ENCODE results near the gene KRT26. TPM values are rescaled to one million over a fixed set of nuclear protein-coding genes. Genes with fewer than 3 reads are reported as not detected.

Gene KRT26
- total and polyA plus RNA-seq, 5 donors: not detected

DNA sequence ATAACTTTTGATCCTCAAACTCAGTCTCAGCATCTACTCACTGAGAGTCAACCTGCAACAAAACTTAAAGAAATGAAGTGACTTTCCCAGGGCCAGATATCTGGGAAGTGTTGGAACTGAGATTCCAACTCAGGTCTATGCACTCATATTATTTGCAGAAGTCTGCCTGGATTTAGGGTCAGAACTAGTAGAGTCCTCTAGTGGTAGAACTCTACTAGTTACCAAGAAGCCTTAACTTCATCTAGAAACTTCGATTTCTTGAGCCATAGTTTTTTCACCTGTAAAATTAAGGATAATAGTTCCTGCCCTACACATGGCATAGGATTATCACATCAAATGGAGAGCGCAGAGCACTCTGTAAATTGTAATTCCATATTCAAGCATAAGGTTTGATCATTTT is 45.1 kb downstream of the KRT26 start:
- 66% methylated on average over 2 of the region's 2 CpGs for WGBS
- no peak for DNase-seq
- intact Hi-C loops (cut with DNase I): no loop called here

DNA sequence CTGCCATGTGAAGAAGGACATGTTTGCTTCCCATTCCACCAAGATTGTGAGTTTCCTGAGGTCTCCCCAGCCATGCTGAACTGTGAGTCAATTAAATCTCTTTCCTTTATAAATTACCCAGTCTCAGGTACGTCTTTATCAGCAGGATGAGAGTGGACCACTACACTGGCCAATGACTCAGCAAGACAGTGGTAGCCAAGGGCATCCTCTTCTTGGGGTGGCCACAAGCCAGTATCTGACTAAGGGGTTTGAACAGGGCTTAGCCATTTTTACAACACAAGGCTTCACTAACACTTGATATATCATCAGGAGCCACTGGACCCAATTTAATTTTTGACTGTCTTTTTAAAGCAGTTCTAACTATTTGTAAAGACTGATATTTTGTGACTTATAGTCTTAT is 47.3 kb downstream of the KRT26 start:
- 65% methylated on average over 1 of the region's 1 CpG for WGBS
- ATAC-seq (no peak), DNase-seq (no peak)
- no peaks in the 10 kb centered on the region for H3K4me1 ChIP-seq (ENCODE audit: control insufficient read depth, insufficient read depth, low read length)
- no peaks in the 10 kb centered on the region for H3K9me3 ChIP-seq (ENCODE audit: control insufficient read depth, low read length)
- H3K4me3 ChIP-seq (ENCODE audit: low read length): no peak overlapping the region
- intact Hi-C loops (cut with DNase I): no loop called here
- no peak overlapping the region for H3K27ac ChIP-seq (ENCODE audit: low read length)
- no peaks in the 10 kb centered on the region for H3K27me3 ChIP-seq (ENCODE audit: control insufficient read depth, insufficient read depth)

More for the DNA sequence above, 45.1 kb downstream of the KRT26 start:
- Histone ChIP-seq H3K4me3 (ENCODE audit: low read length) (no peak overlapping the region), H3K27me3 (ENCODE audit: control insufficient read depth, insufficient read depth) (no peaks in the 10 kb centered on the region), H3K9me3 (ENCODE audit: control insufficient read depth, low read length) (no peaks in the 10 kb centered on the region), H3K27ac (ENCODE audit: low read length) (no peak overlapping the region), H3K4me1 (ENCODE audit: control insufficient read depth, insufficient read depth, low read length) (no peaks in the 10 kb centered on the region)
- no peak for ATAC-seq

DNA sequence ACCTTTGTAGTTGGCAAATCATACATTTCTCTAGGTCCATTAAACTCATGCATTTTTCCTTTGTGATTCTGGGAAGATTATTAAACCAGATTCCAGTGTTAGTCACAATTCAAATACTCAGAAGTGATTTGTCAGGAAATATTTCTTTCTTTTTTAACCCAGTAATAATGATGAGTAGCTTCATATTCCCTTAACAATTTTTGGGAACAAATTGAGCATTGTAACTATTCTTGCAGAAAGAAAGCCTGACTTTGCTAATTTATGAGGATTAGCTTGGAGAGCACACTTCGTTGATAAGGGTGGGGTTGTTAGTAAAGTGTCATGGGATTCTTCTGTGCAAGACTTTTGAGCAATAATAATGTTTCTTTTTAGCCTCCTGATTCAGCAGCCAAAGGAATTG is 49.8 kb downstream of the KRT26 start:
- intact Hi-C loops (cut with DNase I): no loop called here
- H3K4me1 ChIP-seq (ENCODE audit: control insufficient read depth, insufficient read depth, low read length): no peaks in the 10 kb centered on the region
- DNase-seq (no peak), ATAC-seq (peak in 1 of 2 donors; percentile 51)
- no peaks in the 10 kb centered on the region for H3K9me3 ChIP-seq (ENCODE audit: control insufficient read depth, low read length)
- no peak overlapping the region for H3K27ac ChIP-seq (ENCODE audit: low read length)
- no peak overlapping the region for H3K4me3 ChIP-seq (ENCODE audit: low read length)
- no peaks in the 10 kb centered on the region for H3K27me3 ChIP-seq (ENCODE audit: control insufficient read depth, insufficient read depth)
- WGBS: 52% methylated on average over 1 of the region's 1 CpG

DNA sequence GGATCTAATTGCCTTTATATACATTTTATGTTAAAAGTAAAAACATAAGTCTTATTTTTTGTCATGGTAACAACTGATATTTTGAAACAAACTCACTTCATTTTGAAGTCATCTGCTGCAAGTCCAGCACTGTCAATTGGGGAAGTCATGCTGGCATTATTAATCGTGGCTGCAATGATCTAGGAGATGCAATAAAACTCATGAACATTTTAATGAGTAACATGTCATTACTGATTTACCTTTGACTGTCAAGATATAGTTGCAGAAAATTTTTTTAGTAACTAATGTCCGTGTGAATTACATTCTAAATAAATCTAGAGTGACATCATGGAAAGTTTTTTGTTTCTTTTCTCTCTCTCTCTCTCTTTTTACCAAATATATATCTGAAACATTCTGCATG is 51.1 kb downstream of the KRT26 start:
- no peaks in the 10 kb centered on the region for H3K4me1 ChIP-seq (ENCODE audit: control insufficient read depth, insufficient read depth, low read length)
- H3K4me3 ChIP-seq (ENCODE audit: low read length): no peak overlapping the region
- no peaks in the 10 kb centered on the region for H3K9me3 ChIP-seq (ENCODE audit: control insufficient read depth, low read length)
- no peaks in the 10 kb centered on the region for H3K27me3 ChIP-seq (ENCODE audit: control insufficient read depth, insufficient read depth)
- DNase-seq (no peak), ATAC-seq (no peak)
- no peak overlapping the region for H3K27ac ChIP-seq (ENCODE audit: low read length)
- WGBS: 67% methylated on average over 2 of the region's 2 CpGs
- intact Hi-C loops (cut with DNase I): no loop called here

DNA sequence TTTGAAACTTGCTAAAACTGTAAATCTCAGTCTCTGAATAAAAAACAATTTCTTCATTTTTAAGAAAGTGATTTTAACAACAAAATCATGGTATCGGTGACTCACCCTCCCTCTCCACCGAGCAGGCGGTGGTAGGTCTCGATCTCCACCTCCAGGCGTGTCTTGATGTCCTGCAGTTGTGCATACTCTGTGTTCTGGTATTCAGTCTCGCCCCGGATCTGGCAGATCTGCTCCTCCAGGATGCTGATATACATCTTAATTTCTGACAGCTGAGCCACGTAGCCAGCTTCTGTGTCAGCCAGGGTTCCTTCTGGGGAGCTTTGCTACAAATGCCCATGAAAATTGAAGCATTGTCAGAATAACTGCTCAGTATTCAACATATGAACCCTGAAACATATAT is 53.1 kb downstream of the KRT26 start:
- H3K27ac ChIP-seq (ENCODE audit: low read length): no peak overlapping the region
- intact Hi-C loops (cut with DNase I): no loop called here
- H3K4me3 ChIP-seq (ENCODE audit: low read length): no peak overlapping the region
- DNase-seq (no peak), ATAC-seq (no peak)
- 53% methylated on average over 8 of the region's 8 CpGs for WGBS
- H3K27me3 ChIP-seq (ENCODE audit: control insufficient read depth, insufficient read depth): no peaks in the 10 kb centered on the region
- no peaks in the 10 kb centered on the region for H3K4me1 ChIP-seq (ENCODE audit: control insufficient read depth, insufficient read depth, low read length)
- no peaks in the 10 kb centered on the region for H3K9me3 ChIP-seq (ENCODE audit: control insufficient read depth, low read length)

DNA sequence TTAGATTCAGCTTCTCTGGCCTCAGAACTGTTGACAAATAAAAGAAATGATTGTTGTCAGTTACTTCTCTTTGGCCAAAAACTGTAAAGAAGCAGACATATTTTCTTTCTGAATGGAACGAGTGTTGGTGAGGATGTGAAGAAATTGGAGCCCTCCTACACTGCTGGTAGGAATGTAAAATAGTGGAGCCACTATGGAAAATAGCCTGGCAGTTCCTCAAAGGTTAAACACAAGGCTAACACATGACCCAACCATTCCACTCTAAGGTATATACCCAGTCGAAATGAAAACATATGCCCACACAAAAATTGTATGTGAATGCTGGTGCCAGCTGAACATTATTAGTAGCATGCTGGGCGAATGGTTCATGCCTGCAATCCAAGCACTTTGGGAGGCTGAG is 54.2 kb downstream of the KRT26 start:
- DNase-seq: no peak
- 67% methylated on average over 3 of the region's 3 CpGs for WGBS
- H3K27me3 ChIP-seq (ENCODE audit: control insufficient read depth, insufficient read depth): no peaks in the 10 kb centered on the region
- no peak overlapping the region for H3K4me3 ChIP-seq (ENCODE audit: low read length)
- intact Hi-C loops (cut with DNase I): no loop called here
- no peaks in the 10 kb centered on the region for H3K4me1 ChIP-seq (ENCODE audit: control insufficient read depth, insufficient read depth, low read length)
- no peak overlapping the region for H3K27ac ChIP-seq (ENCODE audit: low read length)
- no peak for ATAC-seq
- no peaks in the 10 kb centered on the region for H3K9me3 ChIP-seq (ENCODE audit: control insufficient read depth, low read length)

Other genes starting within 250 kb of the KRT26 start
- gene CCR7, start 206.7 kb downstream of the KRT26 start, total RNA-seq: under 1 TPM in 2 of 4 donors, not detected in 2; 0.19 to 0.20 TPM
- gene CCR7, start 206.7 kb downstream of the KRT26 start, polyA plus RNA-seq: 0.11 TPM
- 10 to 100 TPM; 69.2 to 72.0 (median 71.4) TPM for gene SMARCE1, start 124.4 kb downstream of the KRT26 start, total RNA-seq
- gene SMARCE1, start 124.4 kb downstream of the KRT26 start, polyA plus RNA-seq: 51.8 TPM
- gene KRT222, start 107.0 kb downstream of the KRT26 start, total RNA-seq: 1 to 10 TPM in 1 of 4 donors, under 1 TPM in 3; 0.45 to 1.4 (median 0.58) TPM
- gene KRT222, start 107.0 kb downstream of the KRT26 start, polyA plus RNA-seq: 1.5 TPM
- not detected for gene KRT24, start 68.4 kb downstream of the KRT26 start, total RNA-seq
- 0.16 TPM for gene KRT24, start 68.4 kb downstream of the KRT26 start, polyA plus RNA-seq
- not detected for gene KRT25, start 16.9 kb downstream of the KRT26 start, total RNA-seq
- not detected for gene KRT25, start 16.9 kb downstream of the KRT26 start, polyA plus RNA-seq
- gene KRT27, start 10.3 kb upstream of the KRT26 start, total RNA-seq: under 1 TPM in 1 of 4 donors, not detected in 3; 0.21 TPM
- 0.43 TPM for gene KRT27, start 10.3 kb upstream of the KRT26 start, polyA plus RNA-seq
- gene KRT28, start 27.8 kb upstream of the KRT26 start, total RNA-seq: not detected
- gene KRT28, start 27.8 kb upstream of the KRT26 start, polyA plus RNA-seq: not detected
- 10 to 100 TPM; 65.8 to 79.5 (median 74.0) TPM for gene KRT10, start 50.4 kb upstream of the KRT26 start, total RNA-seq
- gene KRT10, start 50.4 kb upstream of the KRT26 start, polyA plus RNA-seq: 71.8 TPM
- not detected for gene KRT12, start 95.0 kb upstream of the KRT26 start, total RNA-seq
- gene KRT12, start 95.0 kb upstream of the KRT26 start, polyA plus RNA-seq: not detected
- gene KRT20, start 113.0 kb upstream of the KRT26 start, total RNA-seq: not detected
- gene KRT20, start 113.0 kb upstream of the KRT26 start, polyA plus RNA-seq: 0.14 TPM
- gene KRT23, start 165.4 kb upstream of the KRT26 start, total RNA-seq: not detected
- not detected for gene KRT23, start 165.4 kb upstream of the KRT26 start, polyA plus RNA-seq
- not detected for gene KRT39, start 194.7 kb upstream of the KRT26 start, total RNA-seq
- not detected for gene KRT39, start 194.7 kb upstream of the KRT26 start, polyA plus RNA-seq
- gene KRT40, start 212.1 kb upstream of the KRT26 start, total RNA-seq: not detected
- not detected for gene KRT40, start 212.1 kb upstream of the KRT26 start, polyA plus RNA-seq
- gene KRTAP3-3, start 222.0 kb upstream of the KRT26 start, total RNA-seq: not detected
- gene KRTAP3-3, start 222.0 kb upstream of the KRT26 start, polyA plus RNA-seq: not detected
- not detected for gene KRTAP3-2, start 227.7 kb upstream of the KRT26 start, total RNA-seq
- not detected for gene KRTAP3-2, start 227.7 kb upstream of the KRT26 start, polyA plus RNA-seq
- not detected for gene KRTAP3-1, start 236.9 kb upstream of the KRT26 start, total RNA-seq
- gene KRTAP3-1, start 236.9 kb upstream of the KRT26 start, polyA plus RNA-seq: not detected